ENCODE results near the gene TRIM46. TPM values are rescaled to one million over a fixed set of nuclear protein-coding genes. Genes with fewer than 3 reads are reported as not detected.
A peak's percentile ranks its signal among the peaks of the same experiment; 100 is the strongest.
"Not testable (repeated sequence)": the region's sequence is repeated elsewhere in the genome, so short reads cannot be mapped to it uniquely, and the experiment has no call there.

Gene TRIM46
- total and polyA plus RNA-seq, 2 of the 13 experiments (the other 11 are each of a cell fraction or from before 2014, with no cell fraction given): 0.04 to 0.09 TPM

DNA sequence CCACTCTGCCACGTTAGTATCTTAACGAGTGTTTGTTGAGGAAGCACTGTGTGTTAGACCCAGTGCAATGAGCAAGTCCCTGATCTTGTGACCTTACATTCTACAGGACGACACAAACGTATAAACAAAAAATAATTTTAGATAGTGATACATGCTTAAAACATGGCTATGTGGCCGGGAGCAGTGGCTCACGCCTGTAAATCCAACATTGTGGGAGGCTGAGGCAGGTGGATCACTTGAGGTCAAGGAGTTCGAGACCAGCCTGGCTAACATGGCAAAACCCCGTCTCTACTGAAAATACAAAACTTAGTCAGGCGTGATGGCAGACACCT, 54.4 kb downstream of the TRIM46 start (continued):
- TF ChIP-seq CCAR2 (optimal IDR thresholded peaks at IDR 0.05; ENCODE audit: low read depth, low read length): no peak
- TF ChIP-seq TBP (CRISPR knock-in tag; IDR thresholded peaks at IDR 0.05): no peak
- TF ChIP-seq BCL3 (CRISPR knock-in tag; IDR thresholded peaks at IDR 0.05): 0 out of 2 replicates have a peak, but pooled peaks have one; percentile 25
- no peak for TF ChIP-seq SMAD1 (CRISPR knock-in tag; IDR thresholded peaks at IDR 0.05; ENCODE audit: borderline replicate concordance, low read depth)
- no peak for TF ChIP-seq AGO1 (IDR thresholded peaks at IDR 0.05; ENCODE audit: low read depth, low read length, poor library complexity, severe bottlenecking)
- no peak for TF ChIP-seq NCOA1 (CRISPR knock-in tag; IDR thresholded peaks at IDR 0.05)
- TF ChIP-seq RARG (CRISPR knock-in tag; IDR thresholded peaks at IDR 0.05; ENCODE audit: low read depth): no peak
- 0 out of 2 replicates have a peak, but pooled peaks have one; percentile 10 for TF ChIP-seq DNMT1 (CRISPR knock-in tag; IDR thresholded peaks at IDR 0.05)
- no peak for TF ChIP-seq RFXANK (CRISPR knock-in tag; IDR thresholded peaks at IDR 0.05)
- TF ChIP-seq, protein P1, sequence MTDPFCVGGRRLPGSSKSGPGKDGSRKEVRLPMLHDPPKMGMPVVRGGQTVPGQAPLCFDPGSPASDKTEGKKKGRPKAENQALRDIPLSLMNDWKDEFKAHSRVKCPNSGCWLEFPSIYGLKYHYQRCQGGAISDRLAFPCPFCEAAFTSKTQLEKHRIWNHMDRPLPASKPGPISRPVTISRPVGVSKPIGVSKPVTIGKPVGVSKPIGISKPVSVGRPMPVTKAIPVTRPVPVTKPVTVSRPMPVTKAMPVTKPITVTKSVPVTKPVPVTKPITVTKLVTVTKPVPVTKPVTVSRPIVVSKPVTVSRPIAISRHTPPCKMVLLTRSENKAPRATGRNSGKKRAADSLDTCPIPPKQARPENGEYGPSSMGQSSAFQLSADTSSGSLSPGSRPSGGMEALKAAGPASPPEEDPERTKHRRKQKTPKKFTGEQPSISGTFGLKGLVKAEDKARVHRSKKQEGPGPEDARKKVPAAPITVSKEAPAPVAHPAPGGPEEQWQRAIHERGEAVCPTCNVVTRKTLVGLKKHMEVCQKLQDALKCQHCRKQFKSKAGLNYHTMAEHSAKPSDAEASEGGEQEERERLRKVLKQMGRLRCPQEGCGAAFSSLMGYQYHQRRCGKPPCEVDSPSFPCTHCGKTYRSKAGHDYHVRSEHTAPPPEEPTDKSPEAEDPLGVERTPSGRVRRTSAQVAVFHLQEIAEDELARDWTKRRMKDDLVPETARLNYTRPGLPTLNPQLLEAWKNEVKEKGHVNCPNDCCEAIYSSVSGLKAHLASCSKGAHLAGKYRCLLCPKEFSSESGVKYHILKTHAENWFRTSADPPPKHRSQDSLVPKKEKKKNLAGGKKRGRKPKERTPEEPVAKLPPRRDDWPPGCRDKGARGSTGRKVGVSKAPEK (CRISPR knock-in tag; IDR thresholded peaks at IDR 0.05; ENCODE audit: borderline replicate concordance): no peak

GRCh38 chr1:155231302-155231701, 57.7 kb downstream of the TRIM46 start:
- in situ Hi-C loops (cut with HindIII; ENCODE audit: extremely low pct_ligation_motif_present, low pct_unique_long_range_greater_than_20kb); H3K9ac ChIP-seq (ENCODE audit: insufficient read depth, low read depth, low read length); intact Hi-C loops (cut with micrococcal nuclease; ENCODE audit: unreplicated experiment); H3K4me3 ChIP-seq (replicated peaks in 1 of 3; ENCODE audit: insufficient read depth in 1 of 3, low read depth in 2 of 3, low read length in 3 of 3); POLR2A ChIA-PET; H2AFZ ChIP-seq (ENCODE audit: low read length); FAIRE-seq; H4K20me1 ChIP-seq (ENCODE audit: insufficient read depth, low read length); H3K79me2 ChIP-seq (ENCODE audit: insufficient read depth, low read length); H3K27ac ChIP-seq (ENCODE audit: extremely low read length, insufficient read depth, low read length); H3K36me3 ChIP-seq (replicated peaks in 1 of 2; ENCODE audit: control insufficient read depth in 1 of 2, insufficient read depth in 2 of 2, low read length in 2 of 2); ATAC-seq; H3K27me3 ChIP-seq (ENCODE audit: control insufficient read depth in 1 of 2, insufficient read depth in 2 of 2, low read length in 2 of 2); H3K9me3 ChIP-seq (ENCODE audit: low read length); DNase-seq (ENCODE audit: low spot score); H3K4me2 ChIP-seq (ENCODE audit: low read depth, low read length); BruUV-seq (replicated peaks); CTCF ChIA-PET (ENCODE audit: low intra/inter-chr PET ratio, low total read pairs): not testable (repeated sequence)
- 37% methylated on average over 2 of the region's 3 CpGs for WGBS (ENCODE audit: low lambda C conversion rate)
- H3K4me1 ChIP-seq (ENCODE audit: insufficient read depth, low read length): peaks cover 22% of the 10 kb centered on the region

GRCh38 chr1:155232001-155232978, 58.6 kb downstream of the TRIM46 start:
- H2AFZ ChIP-seq (ENCODE audit: low read length); H3K9ac ChIP-seq (ENCODE audit: insufficient read depth, low read depth, low read length); ATAC-seq; H3K4me2 ChIP-seq (ENCODE audit: low read depth, low read length); H3K4me3 ChIP-seq (replicated peaks in 1 of 3; ENCODE audit: insufficient read depth in 1 of 3, low read depth in 2 of 3, low read length in 3 of 3); H4K20me1 ChIP-seq (ENCODE audit: insufficient read depth, low read length); intact Hi-C loops (cut with micrococcal nuclease; ENCODE audit: unreplicated experiment); FAIRE-seq; H3K9me3 ChIP-seq (ENCODE audit: low read length); in situ Hi-C loops (cut with HindIII; ENCODE audit: extremely low pct_ligation_motif_present, low pct_unique_long_range_greater_than_20kb); H3K27ac ChIP-seq (ENCODE audit: extremely low read length, insufficient read depth, low read length); DNase-seq (ENCODE audit: low spot score); H3K79me2 ChIP-seq (ENCODE audit: insufficient read depth, low read length); H3K36me3 ChIP-seq (replicated peaks in 1 of 2; ENCODE audit: control insufficient read depth in 1 of 2, insufficient read depth in 2 of 2, low read length in 2 of 2); BruUV-seq (replicated peaks); H3K27me3 ChIP-seq (ENCODE audit: control insufficient read depth in 1 of 2, insufficient read depth in 2 of 2, low read length in 2 of 2); CTCF ChIA-PET (ENCODE audit: low intra/inter-chr PET ratio, low total read pairs): not testable (repeated sequence)
- peaks cover 15% of the 10 kb centered on the region for H3K4me1 ChIP-seq (ENCODE audit: insufficient read depth, low read length)
- WGBS (ENCODE audit: low lambda C conversion rate): 83% methylated on average over 6 of the region's 13 CpGs
- POLR2A ChIA-PET: interaction anchor here (0.9 kb wide), 1 partner anchor 9 kb away, joined by 3 read pairs; a partner anchor contains a TSS
